Astrocyte of the cerebellum (primary cell): ENCODE results near the gene EFEMP2.

ENCODE experiments used
- DNase-seq: peaks from one replicate; pipeline ENCODE4 v3.0.0-alpha.2; 2011; ENCODE audit warnings: low read depth
- H3K4me3 ChIP-seq: 2 replicates; pipeline ENCODE4 v1.5.1; 2011; ENCODE audit warnings: mild to moderate bottlenecking, low read depth, low read length, moderate library complexity
- CTCF ChIP-seq: IDR thresholded peaks from 2 replicates; pipeline ENCODE4 v1.5.1; 2012; ENCODE audit warnings: low read length, low read depth, moderate library complexity, mild to moderate bottlenecking; ENCODE audit errors: missing control alignments
- in situ Hi-C: cut with HindIII; loops from 2 replicates; pipeline ENCODE4 v1.10.0; 2017; ENCODE audit warnings: low sequenced_read_pairs

The EFEMP2 gene

GRCh38 chr11:65918211-65919140 is 45.9 kb upstream of the EFEMP2 start, which contains the start of gene C11orf68:
C11orf68 (minus strand) TSS chr11:65919062; CDS start chr11:65919031, 31 bp downstream.
- H3K4me3 ChIP-seq = peak within 1 kb of the TSS; percentile 94
- no peak for DNase-seq
- TF ChIP-seq CTCF = no peak
- in situ Hi-C loops = no loop called here

- TF ChIP-seq CTCF = no peak
- in situ Hi-C loops = no loop called here
These were observed 45.0 kb upstream of the EFEMP2 start for GRCh38 chr11:65917434-65918210.

GRCh38 chr11:65917077-65917433 is 44.5 kb upstream of the EFEMP2 start:
- TF ChIP-seq CTCF = no peak
- in situ Hi-C loops = no loop called here
- no peak for DNase-seq
- peak overlapping the region; percentile 94 for H3K4me3 ChIP-seq

More at GRCh38 chr11:65917434-65918210, 45.0 kb upstream of the EFEMP2 start:
- H3K4me3 ChIP-seq = peak overlapping the region; percentile 94
- DNase-seq = no peak

GRCh38 chr11:65916391-65916790 is 43.8 kb upstream of the EFEMP2 start:
- DNase-seq = no peak
- no peak overlapping the region for H3K4me3 ChIP-seq
- in situ Hi-C loops = no loop called here
- TF ChIP-seq CTCF = no peak

GRCh38 chr11:65915821-65916251 is 43.2 kb upstream of the EFEMP2 start:
- in situ Hi-C loops = no loop called here
- TF ChIP-seq CTCF = no peak
- peak; percentile 84 for DNase-seq
- peak overlapping the region; percentile 13 for H3K4me3 ChIP-seq

GRCh38 chr11:65915101-65915820 is 42.7 kb upstream of the EFEMP2 start:
- in situ Hi-C loops = no loop called here
- no peak for DNase-seq

More at GRCh38 chr11:65915101-65915820, 42.7 kb upstream of the EFEMP2 start:
- H3K4me3 ChIP-seq = no peak overlapping the region
- TF ChIP-seq CTCF = no peak
